SK-N-SH treated with all-trans-retinoic acid at 6 μM for 48 hours (cell line): Measurements from ENCODE around the gene AUTS2.

Experiments used
- ESRRG ChIP-seq: fragments of 250-450 bp; sonication (Bioruptor Pico); IDR thresholded peaks from 2 replicates; pipeline ENCODE4 v1.6.1; 2021; ENCODE audit warnings: mild to moderate bottlenecking
- ZFP3 ChIP-seq: fragments of 250-450 bp; sonication (Bioruptor Pico); IDR thresholded peaks from 2 replicates; pipeline ENCODE4 v1.5.0; 2020; ENCODE audit warnings: mild to moderate bottlenecking, moderate library complexity

GRCh38 chr7:69652947-69653701, 54.8 kb downstream of the AUTS2 start:
- TF ChIP-seq ESRRG (no peak), ZFP3 (no peak)
